ENCODE data around the gene OR52K1.
"Not testable (repeated sequence)": the region's sequence is repeated elsewhere in the genome, so short reads cannot be mapped to it uniquely, and the experiment has no call there.

OR52K1 gene

GRCh38 chr11:4491878-4492606, 9.6 kb downstream of the OR52K1 start:
- DNase-seq: no peak

DNA sequence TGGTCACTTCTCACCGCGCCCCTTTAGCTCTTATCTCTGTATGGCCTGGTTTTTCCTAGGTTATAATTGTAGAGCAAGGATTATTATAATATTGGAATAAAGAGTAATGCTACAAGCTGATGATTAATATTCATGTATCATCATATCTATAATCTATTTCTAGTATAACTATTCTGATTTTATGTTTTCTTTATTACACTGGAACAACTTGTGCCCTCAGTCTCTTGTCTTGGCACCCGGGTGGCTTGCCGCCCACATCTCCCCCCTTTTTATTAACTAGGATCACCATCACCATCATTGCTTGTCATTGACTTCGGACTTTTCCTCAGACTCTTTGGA, 11.0 kb downstream of the OR52K1 start:
- DNase-seq: no peak

DNA sequence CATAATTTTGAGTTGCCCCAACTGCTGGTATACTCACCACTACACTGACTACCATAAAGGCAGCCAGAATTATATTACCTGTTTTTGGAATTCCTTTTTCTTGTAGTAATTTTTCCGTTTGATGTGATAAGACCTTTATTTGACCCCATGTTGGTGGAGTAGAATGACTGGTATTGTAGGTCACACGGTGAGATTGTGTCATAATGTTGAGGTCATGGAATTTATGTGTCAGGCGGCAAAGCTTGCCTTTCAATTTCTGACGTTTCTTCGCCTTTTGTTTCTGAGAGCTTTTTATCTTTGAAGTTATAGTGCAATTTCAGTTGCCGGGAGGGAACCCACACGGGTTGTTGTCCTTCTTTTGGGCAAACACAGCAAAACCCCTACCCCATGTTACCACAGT, 13.0 kb downstream of the OR52K1 start:
- no peak for DNase-seq

- DNase-seq: no peak
Measured at GRCh38 chr11:4495986-4496385, 13.5 kb downstream of the OR52K1 start.

DNA sequence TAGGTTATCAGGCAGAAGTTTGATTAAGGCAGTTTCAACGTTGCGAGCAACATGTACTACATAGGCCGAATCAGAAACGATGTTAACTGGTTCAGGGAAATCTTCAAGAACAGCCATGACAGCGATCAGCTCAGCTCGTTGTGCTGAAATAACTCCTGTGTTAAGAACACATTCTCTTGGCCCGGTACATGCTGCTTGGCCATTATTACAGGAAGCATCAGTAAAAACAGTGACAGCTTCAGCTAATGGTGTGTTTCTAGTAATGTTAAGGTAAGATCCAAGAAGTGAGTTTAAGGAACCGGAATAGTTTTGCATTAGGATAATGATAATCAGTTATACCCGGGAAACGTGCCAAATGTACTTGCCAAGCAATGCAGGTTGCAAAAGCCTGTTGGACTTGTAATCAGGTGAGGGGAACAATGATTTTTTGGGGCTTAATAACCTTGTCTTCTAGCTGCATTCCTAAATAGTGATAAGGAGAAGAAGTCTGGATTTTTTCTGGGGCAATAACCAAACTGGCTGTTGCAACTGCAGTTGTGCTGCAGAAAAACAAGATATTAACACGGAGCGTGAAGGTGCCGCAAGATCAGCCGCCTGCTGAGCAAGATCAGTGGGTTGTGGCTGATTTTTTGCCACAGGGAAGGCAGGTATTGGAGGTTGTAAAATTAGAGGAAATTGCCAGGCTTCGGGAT, 14.3 kb downstream of the OR52K1 start:
- no peak for DNase-seq

DNA sequence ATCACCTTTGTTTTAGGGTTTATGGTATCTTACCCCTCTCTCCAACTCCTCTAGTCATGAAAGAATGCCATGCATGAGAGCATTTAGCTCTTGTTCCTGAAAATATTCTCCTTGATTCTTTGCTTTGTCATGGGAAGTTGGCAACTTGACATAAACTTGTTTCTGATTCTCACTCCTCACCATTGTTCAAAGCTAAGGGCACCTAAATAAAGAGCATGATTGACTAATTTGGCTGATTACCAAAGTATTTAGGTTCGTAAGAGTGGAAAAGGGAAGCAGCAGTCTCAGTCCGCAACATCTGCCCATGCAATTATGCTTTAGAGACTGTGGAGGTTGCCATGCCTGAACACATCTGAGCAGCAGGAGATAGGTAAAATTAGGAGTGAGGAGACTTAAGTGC, 26.4 kb downstream of the OR52K1 start:
- DNase-seq: peak in 1 of 2 experiments; percentile 2

GRCh38 chr11:4511282-4512245, 29.1 kb downstream of the OR52K1 start:
- no peak for DNase-seq

- DNase-seq: no peak
Measured at GRCh38 chr11:4514196-4514595, 31.8 kb downstream of the OR52K1 start.

DNA sequence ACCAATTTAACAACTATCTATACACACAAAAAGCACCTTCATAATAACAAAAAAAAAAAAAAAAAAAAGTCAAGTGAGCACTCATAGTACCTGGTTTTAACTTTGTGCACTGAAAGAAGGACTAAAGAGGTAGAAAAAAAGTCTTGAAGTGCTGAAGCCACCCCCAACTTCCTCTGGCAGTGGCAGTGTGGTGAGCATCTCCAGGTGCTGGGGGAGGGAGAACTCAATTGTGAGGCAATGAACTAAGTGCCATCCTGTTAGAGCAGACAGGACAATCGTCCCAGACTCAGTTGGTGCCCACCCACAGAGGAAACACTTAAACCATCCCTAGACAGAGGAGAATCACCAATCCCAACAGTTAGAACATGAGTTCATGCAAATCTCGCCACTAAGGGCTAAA, 39.9 kb downstream of the OR52K1 start:
- no peak for DNase-seq

GRCh38 chr11:4522752-4523151, 40.3 kb downstream of the OR52K1 start:
- no peak for DNase-seq

- no peak for DNase-seq
Measured at GRCh38 chr11:4523666-4524065, 41.2 kb downstream of the OR52K1 start.

GRCh38 chr11:4527926-4528325, 45.5 kb downstream of the OR52K1 start:
- peak in 1 of 2 experiments; percentile 32 for DNase-seq

GRCh38 chr11:4531686-4532085, 49.2 kb downstream of the OR52K1 start:
- not testable (repeated sequence) for DNase-seq

DNA sequence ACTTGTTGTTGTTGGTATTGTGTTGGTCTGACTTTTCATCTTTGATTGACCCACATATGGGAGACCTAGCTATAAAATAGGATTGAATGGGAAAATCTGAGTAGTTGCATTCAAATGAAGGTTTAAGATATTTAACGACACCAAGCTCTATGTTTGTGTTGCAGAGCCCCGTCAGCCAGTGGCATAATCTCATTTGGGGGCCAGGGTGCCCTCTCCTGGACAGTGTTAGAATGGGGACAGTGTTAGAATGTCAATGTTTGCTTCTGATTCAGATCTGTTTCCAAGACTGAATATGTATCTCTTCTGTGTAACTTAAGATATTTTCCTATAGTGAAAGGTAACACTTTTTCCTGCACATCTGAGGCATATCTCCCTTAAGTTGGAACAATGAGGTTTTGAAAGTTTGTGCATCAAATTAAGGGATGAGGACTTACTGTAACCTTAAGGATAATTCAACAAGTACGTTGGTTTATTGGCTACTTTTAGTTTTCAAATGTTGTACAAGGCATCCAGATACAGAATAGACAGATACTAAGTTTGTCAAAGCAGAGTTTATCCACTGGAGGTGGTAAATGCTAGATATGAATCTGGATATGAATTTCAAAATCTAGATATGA, 57.3 kb downstream of the OR52K1 start:
- DNase-seq: peak in 1 of 2 experiments; percentile 27

GRCh38 chr11:4541071-4541470, 58.6 kb downstream of the OR52K1 start:
- DNase-seq: no peak
